SK-N-MC (cell line): ENCODE measurements around the gene RALGAPA1.

Experiments used
- EZH2 ChIP-seq: fragments of 200-600 bp; sonication (generic); IDR thresholded peaks from one replicate; pipeline ENCODE4 v1.6.1; 2017; ENCODE audit warnings: antibody characterized with exemption
- FOXP2 ChIP-seq: optimal IDR thresholded peaks from 2 replicates; pipeline ENCODE3; 2011; ENCODE audit warnings: mild to moderate bottlenecking, moderate library complexity; ENCODE audit not compliant: insufficient read depth; ENCODE audit errors: extremely low read length, control extremely low read depth
- POLR2AphosphoS5 ChIP-seq: IDR thresholded peaks from 2 replicates; pipeline ENCODE4 v1.6.1; 2012; ENCODE audit warnings: mild to moderate bottlenecking, low read depth, low read length, borderline replicate concordance

DNA sequence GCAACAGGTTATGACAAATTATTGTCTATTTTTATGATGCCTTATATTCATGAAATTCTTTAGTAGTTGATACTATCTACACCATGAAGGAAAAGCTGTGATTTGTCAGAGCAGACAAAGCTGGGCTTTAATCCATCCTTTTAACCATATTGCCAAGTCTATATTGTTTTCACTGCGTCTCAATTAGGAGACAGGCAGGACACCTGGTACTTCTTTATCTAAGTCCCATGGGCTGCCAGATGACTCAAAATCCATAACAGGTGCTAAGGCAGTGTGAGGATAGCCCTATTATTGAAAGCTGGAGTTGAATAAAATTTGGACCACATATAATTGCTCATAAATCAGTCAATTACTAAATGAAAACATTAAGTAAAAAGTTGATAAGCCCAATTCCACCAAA is 252.5 kb downstream of the RALGAPA1 start:
- TF ChIP-seq EZH2 = no peak
- TF ChIP-seq POLR2AphosphoS5 = no peak
- TF ChIP-seq FOXP2 = no peak
